Measurements from ENCODE around the gene CTSL.

Gene CTSL

DNA sequence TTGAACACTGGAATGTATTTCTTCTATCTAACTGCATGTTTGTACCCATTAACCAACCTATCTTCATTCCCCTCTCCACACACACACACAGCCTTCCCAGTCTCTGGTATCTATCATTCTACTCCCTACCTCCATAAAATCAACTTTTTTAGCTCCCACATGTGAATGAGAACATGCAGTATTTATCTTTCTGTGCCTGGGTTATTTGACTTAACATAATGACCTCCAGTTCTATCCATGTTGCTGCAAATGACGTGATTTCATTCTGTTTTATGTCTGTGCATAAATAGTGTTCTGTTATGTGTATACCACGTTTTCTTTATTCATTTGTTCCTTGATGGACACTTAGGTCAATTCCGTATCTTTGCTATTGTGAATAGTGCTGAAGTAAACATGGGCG lies 38.7 kb upstream of the CTSL start:
- TF ChIP-seq, protein P1, sequence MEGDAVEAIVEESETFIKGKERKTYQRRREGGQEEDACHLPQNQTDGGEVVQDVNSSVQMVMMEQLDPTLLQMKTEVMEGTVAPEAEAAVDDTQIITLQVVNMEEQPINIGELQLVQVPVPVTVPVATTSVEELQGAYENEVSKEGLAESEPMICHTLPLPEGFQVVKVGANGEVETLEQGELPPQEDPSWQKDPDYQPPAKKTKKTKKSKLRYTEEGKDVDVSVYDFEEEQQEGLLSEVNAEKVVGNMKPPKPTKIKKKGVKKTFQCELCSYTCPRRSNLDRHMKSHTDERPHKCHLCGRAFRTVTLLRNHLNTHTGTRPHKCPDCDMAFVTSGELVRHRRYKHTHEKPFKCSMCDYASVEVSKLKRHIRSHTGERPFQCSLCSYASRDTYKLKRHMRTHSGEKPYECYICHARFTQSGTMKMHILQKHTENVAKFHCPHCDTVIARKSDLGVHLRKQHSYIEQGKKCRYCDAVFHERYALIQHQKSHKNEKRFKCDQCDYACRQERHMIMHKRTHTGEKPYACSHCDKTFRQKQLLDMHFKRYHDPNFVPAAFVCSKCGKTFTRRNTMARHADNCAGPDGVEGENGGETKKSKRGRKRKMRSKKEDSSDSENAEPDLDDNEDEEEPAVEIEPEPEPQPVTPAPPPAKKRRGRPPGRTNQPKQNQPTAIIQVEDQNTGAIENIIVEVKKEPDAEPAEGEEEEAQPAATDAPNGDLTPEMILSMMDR (IDR thresholded peaks at IDR 0.05; ENCODE audit: low read depth, low read length) = no peak
- DNase-seq (ENCODE audit: extremely low read depth, low read depth) = no peak

- no peak for DNase-seq (ENCODE audit: extremely low read depth, low read depth)
- TF ChIP-seq, protein P1 (IDR thresholded peaks at IDR 0.05; ENCODE audit: low read depth, low read length) = no peak
These were observed 31.6 kb upstream of the CTSL start for GRCh38 chr9:87694236-87694755.

DNA sequence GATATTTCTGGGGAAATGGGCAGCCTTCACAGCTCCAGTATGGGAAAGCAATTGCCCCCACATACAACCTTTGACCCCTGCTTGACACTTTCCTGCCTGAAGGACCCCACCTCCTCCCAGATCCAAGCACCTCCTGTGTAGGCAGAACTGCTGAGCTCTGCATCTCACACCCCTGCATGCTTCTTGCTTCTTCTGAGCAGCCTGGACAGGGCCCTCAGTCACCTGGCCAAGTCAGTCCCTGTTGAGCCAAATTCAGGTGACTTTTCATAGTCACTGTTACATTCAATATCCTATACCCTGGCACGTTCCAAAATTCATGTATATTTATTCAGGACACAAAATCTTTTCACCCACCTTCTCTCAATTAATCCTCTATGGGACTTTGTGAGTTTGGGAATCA lies 30.4 kb upstream of the CTSL start:
- TF ChIP-seq, protein P1 (IDR thresholded peaks at IDR 0.05; ENCODE audit: low read depth, low read length) = no peak
- DNase-seq (ENCODE audit: extremely low read depth, low read depth) = no peak

DNA sequence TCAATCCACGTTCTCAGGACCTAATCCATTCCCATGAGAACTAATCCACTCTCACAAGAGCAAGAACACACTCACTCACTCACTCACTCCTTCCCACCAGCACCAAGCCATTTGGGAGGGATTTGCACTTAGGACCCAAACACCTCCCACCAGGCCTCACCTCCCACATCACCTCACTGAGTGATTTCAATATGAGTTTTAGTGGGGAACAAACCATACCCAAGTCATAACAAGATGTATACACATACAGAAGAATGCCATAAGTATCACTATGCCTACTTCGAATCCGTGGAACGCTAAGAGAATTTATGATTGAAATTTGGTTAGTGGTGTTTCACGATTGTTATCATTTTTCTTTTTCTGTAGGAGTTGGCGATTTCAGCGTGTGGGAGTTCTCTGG lies 29.3 kb upstream of the CTSL start:
- no peak for DNase-seq (ENCODE audit: extremely low read depth, low read depth)
- TF ChIP-seq, protein P1 (IDR thresholded peaks at IDR 0.05; ENCODE audit: low read depth, low read length) = no peak

DNA sequence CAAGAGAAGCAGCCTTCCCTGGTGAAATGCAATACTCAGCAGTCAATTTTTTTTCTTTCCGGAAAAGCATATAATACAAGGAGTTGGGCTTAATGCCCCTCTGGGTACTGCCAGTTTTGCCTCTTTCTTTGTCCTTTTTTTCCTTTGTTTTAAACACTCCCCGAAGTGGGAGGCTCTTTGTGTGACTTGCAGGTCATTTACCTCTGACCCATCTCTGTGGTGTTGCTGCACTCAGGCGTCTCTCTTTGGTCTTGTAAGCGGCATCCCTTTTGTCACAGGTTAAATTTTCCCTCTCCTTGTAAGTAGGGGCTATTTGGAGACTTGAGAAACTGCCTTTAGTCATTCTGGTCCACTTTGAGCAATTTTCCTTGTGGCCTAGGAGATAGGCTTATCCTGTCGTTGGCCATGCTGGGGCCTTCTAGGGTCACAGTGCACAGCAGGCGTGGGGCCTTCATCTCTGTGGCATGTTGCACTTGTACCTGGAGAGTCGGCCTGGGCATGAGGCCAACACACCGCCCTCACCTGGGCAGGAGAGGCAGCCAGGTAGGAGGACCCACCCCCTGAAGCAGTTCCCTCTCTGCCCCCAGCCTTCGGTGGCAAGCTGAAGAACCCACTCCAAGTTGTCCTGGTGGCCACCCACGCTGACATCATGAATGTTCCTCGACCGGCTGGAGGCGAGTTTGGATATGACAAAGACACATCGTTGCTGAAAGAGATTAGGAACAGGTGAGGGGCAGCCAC lies 27.7 kb upstream of the CTSL start:
- TF ChIP-seq, protein P1 (IDR thresholded peaks at IDR 0.05; ENCODE audit: low read depth, low read length) = no peak
- DNase-seq (ENCODE audit: extremely low read depth, low read depth) = no peak

DNA sequence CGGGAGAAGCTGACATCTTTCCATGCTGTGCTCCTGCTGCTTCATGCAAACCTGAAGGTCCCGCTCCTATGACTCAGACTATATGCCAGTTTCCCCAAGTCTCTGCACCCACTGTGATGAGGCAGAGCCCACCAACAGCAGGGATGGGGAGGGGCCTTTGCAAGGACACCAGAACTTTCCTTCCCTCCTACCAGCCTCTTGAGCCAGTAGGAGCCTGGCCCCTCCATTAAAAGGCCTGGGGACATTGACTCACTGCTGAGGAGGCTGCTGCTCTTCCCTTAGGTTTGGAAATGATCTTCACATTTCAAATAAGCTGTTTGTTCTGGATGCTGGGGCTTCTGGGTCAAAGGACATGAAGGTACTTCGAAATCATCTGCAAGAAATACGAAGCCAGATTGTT lies 26.1 kb upstream of the CTSL start:
- TF ChIP-seq, protein P1 (IDR thresholded peaks at IDR 0.05; ENCODE audit: low read depth, low read length) = no peak
- DNase-seq (ENCODE audit: extremely low read depth, low read depth) = no peak

DNA sequence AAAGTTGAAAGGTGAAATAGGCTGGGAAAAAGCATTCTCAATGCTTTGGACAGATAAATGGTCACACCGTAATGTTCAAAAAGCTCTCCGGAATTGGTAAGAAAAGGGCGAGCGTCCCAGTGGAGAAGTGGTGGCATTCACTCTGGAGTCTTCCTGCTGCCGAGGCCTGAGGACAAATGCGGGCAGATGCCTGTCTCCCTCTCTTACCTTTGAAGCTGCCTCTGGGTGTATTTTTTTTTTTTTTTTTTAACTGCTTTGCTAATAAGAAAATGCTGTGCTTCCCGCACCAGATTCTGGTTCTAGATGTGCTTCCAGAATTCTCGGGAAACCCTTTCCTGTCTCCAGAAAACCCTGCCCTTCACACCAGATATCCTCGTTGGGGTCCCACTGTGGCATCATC lies 24.4 kb upstream of the CTSL start:
- DNase-seq (ENCODE audit: extremely low read depth, low read depth) = no peak

More for the DNA sequence above, 24.4 kb upstream of the CTSL start:
- TF ChIP-seq, protein P1 (IDR thresholded peaks at IDR 0.05; ENCODE audit: low read depth, low read length) = no peak

Data from AG09319 (cell line).